ENCODE data around the gene PDCD6IP.

The PDCD6IP gene

DNA sequence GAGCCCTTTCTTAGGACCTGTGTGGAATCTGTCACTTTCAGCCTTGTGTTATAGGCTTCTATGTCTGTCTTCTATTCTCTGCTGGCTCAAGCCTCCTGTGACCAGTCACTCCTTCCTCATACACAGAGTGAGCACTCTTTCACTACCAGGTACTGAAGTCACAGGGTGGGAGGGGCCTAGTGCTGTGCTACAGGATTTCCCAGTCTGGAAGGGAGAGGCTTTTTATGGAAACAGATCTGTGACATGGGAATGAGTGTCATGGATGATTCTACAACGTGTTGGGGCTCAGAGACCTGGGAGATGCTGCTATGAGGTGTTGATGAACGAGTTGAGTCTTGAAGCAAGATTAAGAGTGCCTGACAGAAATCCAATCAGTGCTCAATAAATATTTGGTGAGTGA, 100.5 kb downstream of the PDCD6IP start:
- DNase-seq, result no peak

DNA sequence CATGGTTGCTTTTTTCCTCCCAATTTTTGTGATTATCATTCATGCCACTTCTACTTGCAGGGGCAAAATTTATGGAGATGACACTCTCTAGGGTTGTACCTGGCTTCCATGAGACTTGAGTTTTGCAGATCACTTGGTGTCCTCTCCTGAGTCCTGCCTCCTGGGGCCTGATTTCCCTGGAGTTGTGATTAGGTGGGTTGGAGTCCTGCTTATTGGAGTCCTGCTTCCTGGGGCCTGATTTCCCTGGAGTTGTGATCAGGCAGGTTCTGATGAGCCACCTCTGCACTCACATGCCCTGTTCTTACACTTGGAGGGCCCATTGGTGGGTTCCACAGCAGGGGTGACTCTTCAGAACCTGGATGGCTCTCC, 102.0 kb downstream of the PDCD6IP start:
- DNase-seq, result no peak

GRCh38 chr3:33900809-33901505, 102.5 kb downstream of the PDCD6IP start:
- peak; percentile 60 for DNase-seq

GRCh38 chr3:33901862-33902563, 103.6 kb downstream of the PDCD6IP start:
- DNase-seq, result no peak

GRCh38 chr3:33904730-33905129, 106.3 kb downstream of the PDCD6IP start:
- DNase-seq, result no peak

- DNase-seq, result no peak
These were observed 109.9 kb downstream of the PDCD6IP start for GRCh38 chr3:33908250-33908851.

GRCh38 chr3:33909547-33909946, 111.1 kb downstream of the PDCD6IP start:
- no peak for DNase-seq

DNA sequence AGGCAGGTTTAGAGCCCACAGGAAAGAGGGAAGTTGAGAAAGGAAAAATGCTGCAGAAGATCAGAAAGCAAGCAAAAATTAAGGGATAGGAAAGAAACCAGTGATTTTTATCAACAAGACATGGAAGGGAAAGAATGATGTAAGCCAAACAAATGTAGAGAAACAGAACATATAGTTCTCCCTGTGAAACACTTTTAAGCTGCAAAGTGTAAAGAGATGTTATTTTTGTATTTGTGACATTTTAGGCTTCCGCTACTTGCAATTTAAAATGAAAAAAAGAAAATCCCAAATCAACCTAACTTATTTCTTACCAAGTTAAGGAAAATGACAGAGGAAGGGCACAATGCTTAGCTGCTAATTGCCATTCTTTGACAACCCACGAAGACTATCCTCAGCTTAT, 111.6 kb downstream of the PDCD6IP start:
- DNase-seq, result no peak

DNA sequence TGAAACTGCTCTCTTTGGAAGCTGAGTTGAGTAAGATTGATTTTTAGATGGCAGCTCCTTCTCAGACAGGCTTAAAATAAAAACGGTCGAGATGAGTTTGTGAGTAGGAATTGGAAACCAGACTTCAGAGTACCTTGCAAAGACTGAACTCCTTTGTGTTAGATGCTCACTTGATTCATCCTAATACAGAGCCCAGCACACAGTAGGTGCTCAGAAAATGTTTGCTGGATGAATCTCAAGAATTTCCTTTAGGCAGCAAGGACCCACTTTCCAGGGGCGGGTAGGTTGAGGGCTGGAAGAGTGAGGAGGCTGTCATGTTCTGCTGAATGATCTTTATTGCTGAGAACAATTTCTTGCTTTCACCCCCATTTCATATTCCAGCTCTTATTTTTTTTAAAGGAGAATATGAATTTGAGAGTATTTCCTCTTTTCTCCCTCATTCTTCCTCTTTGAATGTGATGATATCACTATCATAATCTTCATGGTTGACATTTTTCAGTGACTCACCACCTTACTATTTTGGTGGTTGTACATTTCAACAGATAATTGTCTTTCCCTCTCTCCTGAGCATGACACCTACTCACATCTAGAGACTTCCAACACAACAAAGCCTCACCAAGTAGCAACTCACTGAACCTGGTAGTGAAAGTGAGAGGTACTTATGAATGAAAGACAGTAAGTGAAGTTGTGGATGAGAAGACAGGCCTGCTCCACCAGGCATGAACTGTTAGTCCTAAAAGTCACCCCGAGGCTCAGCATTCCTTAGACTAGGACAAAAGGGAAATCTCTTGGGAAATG, 113.3 kb downstream of the PDCD6IP start:
- no peak for DNase-seq

GRCh38 chr3:33914212-33914611, 115.8 kb downstream of the PDCD6IP start:
- no peak for DNase-seq

DNA sequence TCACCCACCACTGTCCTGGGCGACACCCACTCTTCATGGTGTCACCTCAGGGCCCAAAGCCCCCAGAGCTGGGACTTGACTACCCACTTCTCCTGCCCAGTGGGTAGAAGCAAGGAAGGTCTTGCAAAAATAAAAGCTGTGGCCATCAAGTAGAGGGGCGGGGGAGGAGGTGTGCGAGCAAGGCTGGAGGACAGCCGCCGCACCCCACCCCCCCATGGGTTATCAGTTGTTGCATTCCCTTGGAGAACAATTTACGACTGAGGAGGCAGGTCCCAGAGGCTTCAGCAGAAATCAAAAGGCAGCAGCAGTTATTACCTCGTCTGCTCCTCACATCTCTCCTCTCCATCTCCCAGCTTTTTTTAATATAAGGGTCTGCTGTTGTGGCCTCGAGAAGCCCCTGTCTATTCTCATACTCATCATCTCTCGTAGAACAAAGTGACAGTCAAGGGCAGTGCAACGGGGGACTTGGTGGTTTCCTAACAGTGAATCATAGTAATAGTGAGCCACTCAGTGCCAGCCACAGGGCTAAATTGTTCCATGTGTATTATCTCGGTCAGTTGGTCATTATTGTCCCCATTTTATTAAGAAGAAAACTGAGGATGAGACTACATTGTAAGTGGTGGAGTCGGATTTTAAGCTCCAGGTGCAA, 116.4 kb downstream of the PDCD6IP start:
- no peak for DNase-seq

DNA sequence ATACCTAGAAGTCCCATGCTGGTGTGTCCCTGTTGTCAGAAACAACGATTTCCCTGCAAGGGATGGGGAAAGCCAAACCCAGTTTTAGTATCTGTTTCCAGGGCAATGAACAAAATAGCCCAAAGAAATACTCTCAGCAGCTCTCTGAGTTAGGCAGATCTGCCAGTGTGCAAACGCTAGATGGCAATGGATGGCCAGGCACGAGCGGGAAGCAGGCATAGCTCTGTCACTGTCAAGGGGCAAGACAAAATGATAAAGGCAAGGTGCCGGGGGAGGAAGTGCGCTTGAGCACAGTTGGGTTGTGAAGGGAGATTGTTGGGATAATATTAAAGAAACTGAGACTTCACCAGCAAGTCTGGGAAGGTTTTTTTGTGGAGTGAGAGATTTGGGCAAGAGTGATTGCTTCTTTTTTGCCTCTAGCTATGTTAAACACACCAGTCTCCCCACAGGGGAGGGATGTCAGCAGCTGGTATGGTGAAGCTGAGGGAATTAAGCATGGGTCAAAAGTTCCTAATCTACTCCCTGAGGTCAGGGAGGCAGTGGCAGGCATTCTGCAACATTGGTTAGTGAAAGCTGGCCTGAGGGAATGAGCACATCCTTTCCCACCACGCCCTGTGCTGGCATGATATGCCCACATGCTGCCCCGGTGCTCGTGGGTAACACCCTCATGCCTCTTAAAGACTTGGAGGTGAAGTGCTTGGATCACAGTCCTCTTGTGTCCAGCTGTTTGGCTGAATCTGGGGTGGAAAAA, 117.5 kb downstream of the PDCD6IP start:
- peak; percentile 31 for DNase-seq

- no peak for DNase-seq
These were observed 119.8 kb downstream of the PDCD6IP start for GRCh38 chr3:33918126-33918756.

Measured in hematopoietic multipotent progenitor cell treated with erythropoietin and hydrocortisone succinate and interleukin-3 and kit ligand, for 8 days (in vitro differentiated cells).